Neural cell (in vitro differentiated cells): Measurements from ENCODE around the gene ADAMTSL2. TPM values are rescaled to one million over a fixed set of nuclear protein-coding genes. Genes with fewer than 3 reads are reported as not detected.

Experiments
- H2AFZ ChIP-seq: fragments of 200-600, 300-800 bp; sonication (generic), shearing (Covaris generic); 2 replicates; pipeline ENCODE4 v1.6.0; 2014; ENCODE audit warnings: low read depth, mild to moderate bottlenecking, antibody characterized with exemption, low read length, moderate library complexity
- H3F3A ChIP-seq: fragments of 200-600 bp; shearing (Covaris generic); 2 replicates; pipeline ENCODE4 v1.6.1; 2016; ENCODE audit warnings: mild to moderate bottlenecking, moderate library complexity, mixed read lengths, antibody characterized with exemption, low read length; ENCODE audit not compliant: insufficient read depth, poor library complexity, severe bottlenecking
- H3K27ac ChIP-seq: fragments of 200-600, 300-800 bp; sonication (generic), shearing (Covaris generic); 2 replicates; pipeline ENCODE4 v1.5.1; 2014; ENCODE audit warnings: mild to moderate bottlenecking, low read length, moderate library complexity
- H3K27me3 ChIP-seq: fragments of 300-800, 200-600 bp; sonication (generic), shearing (Covaris generic); 2 replicates; pipeline ENCODE4 v1.6.0; 2014; ENCODE audit warnings: mild to moderate bottlenecking, low read depth, low read length, moderate library complexity; ENCODE audit not compliant: insufficient read depth
- H3K36me3 ChIP-seq: fragments of 300-800, 200-600 bp; sonication (generic), shearing (Covaris generic); 2 replicates; pipeline ENCODE4 v1.5.1; 2014; ENCODE audit warnings: mild to moderate bottlenecking, antibody characterized with exemption, low read length, moderate library complexity; ENCODE audit not compliant: insufficient read depth
- H3K4me2 ChIP-seq: fragments of 300-800, 200-600 bp; sonication (generic), shearing (Covaris generic); 2 replicates; pipeline ENCODE4 v1.6.0; 2014; ENCODE audit warnings: mild to moderate bottlenecking, low read length
- H3K4me3 ChIP-seq: fragments of 300-800, 200-600 bp; sonication (generic), shearing (Covaris generic); 2 replicates; pipeline ENCODE4 v1.5.1; 2014; ENCODE audit warnings: mild to moderate bottlenecking, low read length, moderate library complexity
- H3K79me2 ChIP-seq: fragments of 200-600 bp; shearing (Covaris generic); replicated peaks from 2 replicates; pipeline ENCODE4 v1.6.0; 2014; ENCODE audit warnings: mild to moderate bottlenecking, low read length, moderate library complexity; ENCODE audit not compliant: insufficient read depth
- H3K9ac ChIP-seq: fragments of 300-800, 200-600 bp; sonication (generic), shearing (Covaris generic); 2 replicates; pipeline ENCODE4 v1.6.1; 2016; ENCODE audit warnings: mild to moderate bottlenecking, low read length, mixed read lengths
- H3K9me2 ChIP-seq: fragments of 200-600 bp; shearing (Covaris generic); 2 replicates; pipeline ENCODE4 v1.6.1; 2016; ENCODE audit warnings: mild to moderate bottlenecking, low read length, mixed read lengths; ENCODE audit not compliant: insufficient read depth
- H3K9me3 ChIP-seq: fragments of 200-600, 300-800 bp; sonication (generic), shearing (Covaris generic); 2 replicates; pipeline ENCODE4 v1.6.1; 2016; ENCODE audit warnings: mild to moderate bottlenecking, mixed run types, low read length, moderate library complexity, mixed read lengths
- H4K20me1 ChIP-seq: fragments of 200-600 bp; shearing (Covaris generic); 2 replicates; pipeline ENCODE4 v1.6.1; 2016; ENCODE audit warnings: mild to moderate bottlenecking, mixed run types; ENCODE audit not compliant: insufficient read depth
- CTCF ChIP-seq: fragments of 450-650 bp; IDR thresholded peaks from 2 replicates; pipeline ENCODE4 v1.5.1; 2014; ENCODE audit warnings: antibody characterized with exemption, mild to moderate bottlenecking, moderate library complexity; ENCODE audit not compliant: poor library complexity, severe bottlenecking
- EP300 ChIP-seq: fragments of 450-650 bp; conservative IDR thresholded peaks from 2 replicates; pipeline ENCODE4 v1.6.1; 2014; ENCODE audit warnings: antibody characterized with exemption, mild to moderate bottlenecking, moderate library complexity; ENCODE audit not compliant: poor library complexity, severe bottlenecking
- EZH2 ChIP-seq: fragments of 200-600, 300-800 bp; shearing (Covaris generic), sonication (generic); IDR thresholded peaks from 2 replicates; pipeline ENCODE4 v1.6.1; 2014; ENCODE audit warnings: antibody characterized with exemption, low read length, borderline replicate concordance, mild to moderate bottlenecking; ENCODE audit not compliant: insufficient read depth, poor library complexity, severe bottlenecking
- MXI1 ChIP-seq: fragments of 450-650 bp; conservative IDR thresholded peaks from 2 replicates; pipeline ENCODE4 v1.6.1; 2014; ENCODE audit warnings: antibody characterized with exemption, mild to moderate bottlenecking; ENCODE audit not compliant: poor library complexity, severe bottlenecking
- POLR2AphosphoS5 ChIP-seq: IDR thresholded peaks from 2 replicates; pipeline ENCODE4 v1.6.1; 2012
- RAD21 ChIP-seq: fragments of 450-650 bp; conservative IDR thresholded peaks from 2 replicates; pipeline ENCODE4 v1.6.1; 2014; ENCODE audit warnings: antibody characterized with exemption, mild to moderate bottlenecking, moderate library complexity
- SMC3 ChIP-seq: fragments of 450-650 bp; conservative IDR thresholded peaks from 2 replicates; pipeline ENCODE4 v1.6.1; 2014; ENCODE audit warnings: antibody characterized with exemption, mild to moderate bottlenecking, moderate library complexity; ENCODE audit not compliant: poor library complexity
- TAF1 ChIP-seq: IDR thresholded peaks from 2 replicates; pipeline ENCODE4 v1.6.1; 2012; ENCODE audit warnings: low read depth
- polyA plus RNA-seq: library from polyadenylated mRNA; depleted of rRNA; stranded (reverse); fragments of >200 nt; gene quantifications from 2 replicates; pipeline ENCODE4 v1.2.3, GENCODE V29; 2014
- TF ChIP-seq, protein P1 (sequence below): IDR thresholded peaks from 2 replicates; pipeline ENCODE4 v1.6.1; 2012; ENCODE audit warnings: borderline replicate concordance

ADAMTSL2 gene
- polyA plus RNA-seq, 1 donor from 2014 or later = 0.85 TPM

- H3K9me3 ChIP-seq = no peaks in the 10 kb centered on the region
- no peak overlapping the region for H3K27ac ChIP-seq
- no peak overlapping the region for H2AFZ ChIP-seq
- H3K4me3 ChIP-seq = no peak overlapping the region
- no peak overlapping the region for H3K4me2 ChIP-seq
- no peaks in the 10 kb centered on the region for H3K9me2 ChIP-seq
- H3F3A ChIP-seq = no peaks in the 10 kb centered on the region
- no peaks in the 10 kb centered on the region for H3K36me3 ChIP-seq
- no peak overlapping the region for H3K9ac ChIP-seq
- no peaks in the 10 kb centered on the region for H3K79me2 ChIP-seq
- TF ChIP-seq SMC3 = no peak
- no peak for TF ChIP-seq CTCF
- TF ChIP-seq, protein P1, sequence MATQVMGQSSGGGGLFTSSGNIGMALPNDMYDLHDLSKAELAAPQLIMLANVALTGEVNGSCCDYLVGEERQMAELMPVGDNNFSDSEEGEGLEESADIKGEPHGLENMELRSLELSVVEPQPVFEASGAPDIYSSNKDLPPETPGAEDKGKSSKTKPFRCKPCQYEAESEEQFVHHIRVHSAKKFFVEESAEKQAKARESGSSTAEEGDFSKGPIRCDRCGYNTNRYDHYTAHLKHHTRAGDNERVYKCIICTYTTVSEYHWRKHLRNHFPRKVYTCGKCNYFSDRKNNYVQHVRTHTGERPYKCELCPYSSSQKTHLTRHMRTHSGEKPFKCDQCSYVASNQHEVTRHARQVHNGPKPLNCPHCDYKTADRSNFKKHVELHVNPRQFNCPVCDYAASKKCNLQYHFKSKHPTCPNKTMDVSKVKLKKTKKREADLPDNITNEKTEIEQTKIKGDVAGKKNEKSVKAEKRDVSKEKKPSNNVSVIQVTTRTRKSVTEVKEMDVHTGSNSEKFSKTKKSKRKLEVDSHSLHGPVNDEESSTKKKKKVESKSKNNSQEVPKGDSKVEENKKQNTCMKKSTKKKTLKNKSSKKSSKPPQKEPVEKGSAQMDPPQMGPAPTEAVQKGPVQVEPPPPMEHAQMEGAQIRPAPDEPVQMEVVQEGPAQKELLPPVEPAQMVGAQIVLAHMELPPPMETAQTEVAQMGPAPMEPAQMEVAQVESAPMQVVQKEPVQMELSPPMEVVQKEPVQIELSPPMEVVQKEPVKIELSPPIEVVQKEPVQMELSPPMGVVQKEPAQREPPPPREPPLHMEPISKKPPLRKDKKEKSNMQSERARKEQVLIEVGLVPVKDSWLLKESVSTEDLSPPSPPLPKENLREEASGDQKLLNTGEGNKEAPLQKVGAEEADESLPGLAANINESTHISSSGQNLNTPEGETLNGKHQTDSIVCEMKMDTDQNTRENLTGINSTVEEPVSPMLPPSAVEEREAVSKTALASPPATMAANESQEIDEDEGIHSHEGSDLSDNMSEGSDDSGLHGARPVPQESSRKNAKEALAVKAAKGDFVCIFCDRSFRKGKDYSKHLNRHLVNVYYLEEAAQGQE = no peak
- TF ChIP-seq RAD21 = no peak
- no peak for TF ChIP-seq EZH2
- TF ChIP-seq EP300 = no peak
- no peak for TF ChIP-seq TAF1
- TF ChIP-seq MXI1 = no peak
- TF ChIP-seq POLR2AphosphoS5 = no peak
- no peaks in the 10 kb centered on the region for H3K27me3 ChIP-seq
- no peaks in the 10 kb centered on the region for H4K20me1 ChIP-seq
Measured at GRCh38 chr9:133571896-133572595, 37.5 kb downstream of the ADAMTSL2 start.

DNA sequence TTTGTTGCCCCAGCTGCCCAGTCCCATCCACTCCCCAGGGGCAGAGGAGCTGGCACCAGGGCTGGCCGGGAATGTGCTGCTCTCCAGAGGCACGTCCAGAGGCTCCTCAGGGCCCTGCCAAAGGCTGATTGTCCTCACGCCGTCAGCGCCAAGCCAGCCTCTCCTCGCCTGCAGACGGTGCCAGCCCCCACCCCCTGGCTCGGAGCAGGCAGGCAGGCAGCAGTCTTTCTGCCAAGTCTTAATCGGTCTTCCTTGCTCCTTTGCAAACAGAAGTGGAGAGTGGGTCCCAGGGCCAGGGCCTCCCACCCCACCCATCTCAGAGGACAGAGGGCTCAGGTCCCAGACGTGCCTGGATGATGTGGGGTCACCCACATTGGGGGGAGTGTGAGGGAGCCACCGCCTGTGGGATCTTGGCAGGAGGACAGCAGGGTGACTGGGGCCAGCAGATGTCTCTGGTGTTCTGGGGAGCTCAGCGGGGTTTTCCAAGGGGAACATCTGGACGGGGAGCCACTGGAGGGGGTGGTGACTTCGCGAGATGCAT lies 38.4 kb downstream of the ADAMTSL2 start:
- no peak overlapping the region for H3K9ac ChIP-seq
- TF ChIP-seq POLR2AphosphoS5 (no peak), RAD21 (no peak), TAF1 (no peak), CTCF (no peak), SMC3 (no peak), EP300 (no peak), MXI1 (no peak), EZH2 (no peak)
- TF ChIP-seq, protein P1 = no peak
- H3K4me3 ChIP-seq = no peak overlapping the region
- H3K4me2 ChIP-seq = no peak overlapping the region
- no peaks in the 10 kb centered on the region for H3K79me2 ChIP-seq
- H2AFZ ChIP-seq = no peak overlapping the region
- no peaks in the 10 kb centered on the region for H3K36me3 ChIP-seq
- H3K27me3 ChIP-seq = no peaks in the 10 kb centered on the region
- H3K9me2 ChIP-seq = no peaks in the 10 kb centered on the region
- H3K27ac ChIP-seq = no peak overlapping the region
- no peaks in the 10 kb centered on the region for H3K9me3 ChIP-seq
- no peaks in the 10 kb centered on the region for H4K20me1 ChIP-seq
- no peaks in the 10 kb centered on the region for H3F3A ChIP-seq
